NT2/D1 (cell line): Measurements from ENCODE around the gene KCNJ15.

Experiments used
- SUZ12 ChIP-seq: IDR thresholded peaks from 2 replicates; pipeline ENCODE4 v1.6.1; 2011; ENCODE audit not compliant: insufficient read length, insufficient read depth; ENCODE audit errors: extremely low read depth
- ZNF274 ChIP-seq: IDR thresholded peaks from 2 replicates; pipeline ENCODE4 v1.6.1; 2011; ENCODE audit warnings: mild to moderate bottlenecking, low read depth, low read length

DNA sequence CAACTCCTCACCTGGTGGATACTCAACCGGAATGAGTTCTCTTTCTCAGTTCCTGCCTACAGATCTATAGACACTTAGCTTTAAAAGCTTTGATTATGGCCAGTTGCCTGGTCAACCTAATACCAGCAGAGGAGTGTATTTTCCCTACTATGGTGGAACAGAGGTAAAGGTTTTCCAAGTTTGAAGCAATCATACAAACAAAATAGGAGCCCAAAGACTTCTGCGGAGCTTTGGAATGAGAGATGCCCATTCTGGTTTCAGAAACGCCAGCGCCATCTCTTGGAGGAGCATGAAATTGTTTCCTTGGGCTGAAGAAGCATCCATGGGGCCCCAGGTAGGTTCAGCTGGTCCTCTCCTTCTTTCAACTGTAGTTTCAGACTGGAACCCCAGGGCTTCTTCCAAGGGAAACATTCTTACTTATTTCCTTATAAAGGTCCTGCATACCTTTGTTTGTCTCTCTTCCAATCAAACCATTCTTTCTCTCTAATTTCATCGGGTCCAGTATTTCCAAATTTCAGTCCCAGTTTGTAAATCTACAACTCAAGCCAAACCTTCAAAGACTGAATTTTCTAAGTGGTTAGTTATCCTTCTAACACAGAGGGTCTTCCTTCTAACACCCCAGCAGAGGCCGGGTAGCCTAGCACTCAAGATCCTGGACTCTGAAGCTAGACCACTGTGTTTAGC lies 95.9 kb downstream of the KCNJ15 start:
- no peak for TF ChIP-seq ZNF274
- no peak for TF ChIP-seq SUZ12
